Fibroblast of lung (primary cell): Measurements from ENCODE around the gene WNK2.

ENCODE experiments used
- CTCF ChIP-seq, 2 donors: IDR thresholded peaks in 1 of 2; conservative IDR thresholded peaks in 1 of 2; 1 replicate in 1 of 2; 2 replicates in 1 of 2; pipeline ENCODE4 v1.5.1; 2011 to 2012; ENCODE audit warnings: low read length in 2 of 2, control low read depth in 1 of 2, inconsistent platforms in 1 of 2, low read depth in 1 of 2, mild to moderate bottlenecking in 1 of 2
- EZH2 ChIP-seq: IDR thresholded peaks from 2 replicates; pipeline ENCODE4 v1.5.1; 2012; ENCODE audit warnings: low read length, control low read depth, mild to moderate bottlenecking; ENCODE audit errors: missing control alignments

- no peak for TF ChIP-seq CTCF (conservative IDR thresholded peaks at IDR 0.05 in 1 of 2, IDR thresholded peaks at IDR 0.05 in 1 of 2; ENCODE audit: low read depth in 1 of 2, low read length in 2 of 2)
- no peak for TF ChIP-seq EZH2
Measured at GRCh38 chr9:93136011-93136440, 47.9 kb upstream of the WNK2 start.
